Measurements from ENCODE around the gene CBFA2T3.

- no peak for TF ChIP-seq TAF1 (IDR thresholded peaks at IDR 0.05; ENCODE audit: borderline replicate concordance, insufficient read depth, low read length)
- TF ChIP-seq POLR2AphosphoS5 (IDR thresholded peaks at IDR 0.05; ENCODE audit: low read depth, low read length), result no peak
Observed at GRCh38 chr16:88961011-88961410, 16.0 kb downstream of the CBFA2T3 start.
